A549 treated with CpdA at 1 μM for 4 hours (cell line): Measurements from ENCODE around the gene MATR3. TPM values are rescaled to one million over a fixed set of nuclear protein-coding genes. Genes with fewer than 3 reads are reported as not detected.

ENCODE experiments used
- total RNA-seq: library from RNA; stranded (reverse); fragments of 200-300 nt; extraction: Qiagen RNA extraction; gene quantifications from 5 replicates; pipeline ENCODE4 v1.2.3, GENCODE V29; 2022; ENCODE audit warnings: low read depth

MATR3 gene
- 147 to 200 TPM (median 180 TPM) in 5 replicates for total RNA-seq

GRCh38 chr5:139293507-139294373 is at the start of gene MATR3:
TSS of gene MATR3 (plus strand) at chr5:139293740. CDS start at chr5:139307416, 13,676 bp downstream.

GRCh38 chr5:139341689-139342422 is 48.3 kb downstream of the MATR3 start, which contains the start of gene PAIP2:
TSS of gene PAIP2 (plus strand) at chr5:139341854. CDS start at chr5:139363785, 21,931 bp downstream.

Other genes starting within 250 kb of the MATR3 start
- gene SIL1, start 95.4 kb upstream of the MATR3 start, total RNA-seq = 24.5 to 27.2 TPM (median 26.5 TPM) in 5 replicates
- gene PAIP2, start 48.1 kb downstream of the MATR3 start, total RNA-seq = 85.0 to 113 TPM (median 91.3 TPM) in 5 replicates
- gene SLC23A1, start 89.6 kb downstream of the MATR3 start, total RNA-seq = 0.70 to 1.6 TPM (median 1.3 TPM) in 5 replicates
- gene MZB1, start 96.2 kb downstream of the MATR3 start, total RNA-seq = 0.16 TPM in 1 of 5 replicates, not detected in the others
- gene PROB1, start 101.4 kb downstream of the MATR3 start, total RNA-seq = 0.27 to 0.33 TPM (median 0.31 TPM) in 5 replicates
- gene SPATA24, start 110.3 kb downstream of the MATR3 start, total RNA-seq = 4.7 to 5.7 TPM (median 5.3 TPM) in 5 replicates
- gene DNAJC18, start 145.8 kb downstream of the MATR3 start, total RNA-seq = 6.4 to 9.4 TPM (median 8.4 TPM) in 5 replicates
- gene ECSCR, start 169.0 kb downstream of the MATR3 start, total RNA-seq = not detected in 5 replicates
- gene SMIM33, start 177.3 kb downstream of the MATR3 start, total RNA-seq = not detected in 5 replicates
- 0.81 to 1.2 TPM (median 1.1 TPM) in 5 replicates for gene STING1, start 189.0 kb downstream of the MATR3 start, total RNA-seq